Epithelial cell of esophagus (primary cell): ENCODE measurements around the gene CEP41.
"Not testable (repeated sequence)": the region's sequence is repeated elsewhere in the genome, so short reads cannot be mapped to it uniquely, and the experiment has no call there.

ENCODE experiments used
- DNase-seq: peaks from one replicate; pipeline ENCODE4 v3.0.0; 2010; ENCODE audit warnings: low read depth
- H3K4me3 ChIP-seq: 2 replicates; pipeline ENCODE4 v1.5.1; 2011; ENCODE audit warnings: mild to moderate bottlenecking, low read length, control low read depth
- TF ChIP-seq, protein P1 (sequence below): IDR thresholded peaks from 2 replicates; pipeline ENCODE4 v1.5.1; 2011; ENCODE audit warnings: low read depth, mild to moderate bottlenecking, low read length, control low read depth, inconsistent platforms; ENCODE audit not compliant: insufficient read depth; ENCODE audit errors: missing control alignments

CEP41 gene

GRCh38 chr7:130381468-130382312, 59.1 kb downstream of the CEP41 start:
- TF ChIP-seq, protein P1, sequence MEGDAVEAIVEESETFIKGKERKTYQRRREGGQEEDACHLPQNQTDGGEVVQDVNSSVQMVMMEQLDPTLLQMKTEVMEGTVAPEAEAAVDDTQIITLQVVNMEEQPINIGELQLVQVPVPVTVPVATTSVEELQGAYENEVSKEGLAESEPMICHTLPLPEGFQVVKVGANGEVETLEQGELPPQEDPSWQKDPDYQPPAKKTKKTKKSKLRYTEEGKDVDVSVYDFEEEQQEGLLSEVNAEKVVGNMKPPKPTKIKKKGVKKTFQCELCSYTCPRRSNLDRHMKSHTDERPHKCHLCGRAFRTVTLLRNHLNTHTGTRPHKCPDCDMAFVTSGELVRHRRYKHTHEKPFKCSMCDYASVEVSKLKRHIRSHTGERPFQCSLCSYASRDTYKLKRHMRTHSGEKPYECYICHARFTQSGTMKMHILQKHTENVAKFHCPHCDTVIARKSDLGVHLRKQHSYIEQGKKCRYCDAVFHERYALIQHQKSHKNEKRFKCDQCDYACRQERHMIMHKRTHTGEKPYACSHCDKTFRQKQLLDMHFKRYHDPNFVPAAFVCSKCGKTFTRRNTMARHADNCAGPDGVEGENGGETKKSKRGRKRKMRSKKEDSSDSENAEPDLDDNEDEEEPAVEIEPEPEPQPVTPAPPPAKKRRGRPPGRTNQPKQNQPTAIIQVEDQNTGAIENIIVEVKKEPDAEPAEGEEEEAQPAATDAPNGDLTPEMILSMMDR = no peak
- DNase-seq = no peak

DNA sequence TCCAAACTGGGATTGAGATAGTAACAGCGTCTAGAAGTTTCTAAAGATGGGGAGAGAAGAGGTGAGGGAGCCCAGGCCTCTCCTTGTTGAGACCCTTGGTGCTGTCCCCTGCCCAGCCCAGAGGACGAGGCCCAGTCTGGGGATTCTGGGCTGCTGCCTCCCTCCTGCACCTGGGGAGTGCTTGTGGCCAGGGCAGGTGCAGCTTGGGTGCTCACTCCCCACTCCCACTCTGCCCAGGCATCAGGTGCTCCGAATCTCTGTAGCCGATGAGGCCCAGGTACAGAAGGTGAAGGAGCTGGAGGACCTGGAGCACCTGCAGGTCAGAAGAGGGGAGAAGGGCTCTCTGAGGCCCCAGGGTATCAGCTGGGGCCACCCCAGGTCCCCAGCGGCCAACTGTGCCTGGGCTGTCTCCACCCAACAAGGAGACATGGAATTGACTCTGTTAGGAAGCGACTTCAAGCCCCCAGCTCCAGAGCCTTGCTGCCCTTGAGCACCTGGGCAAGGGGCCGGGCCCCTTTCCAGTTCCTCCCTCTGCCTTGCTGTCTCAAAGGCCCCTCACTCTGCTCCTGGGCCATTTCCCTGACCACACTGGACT, 59.9 kb downstream of the CEP41 start:
- DNase-seq = no peak
- H3K4me3 ChIP-seq = no peak overlapping the region
- TF ChIP-seq, protein P1 = no peak

More at GRCh38 chr7:130381468-130382312, 59.1 kb downstream of the CEP41 start:
- H3K4me3 ChIP-seq = no peak overlapping the region

- TF ChIP-seq, protein P1 = no peak
- no peak for DNase-seq
- H3K4me3 ChIP-seq = no peak within 1 kb of the TSS
Measured at GRCh38 chr7:130379921-130380860, 60.6 kb downstream of the CEP41 start, which contains the start of gene CPA1. TSS of gene CPA1 (plus strand) at chr7:130380494. CDS start at chr7:130380521, 27 bp downstream.

GRCh38 chr7:130379532-130379920, 61.3 kb downstream of the CEP41 start:
- TF ChIP-seq, protein P1 = no peak
- no peak overlapping the region for H3K4me3 ChIP-seq
- no peak for DNase-seq

DNA sequence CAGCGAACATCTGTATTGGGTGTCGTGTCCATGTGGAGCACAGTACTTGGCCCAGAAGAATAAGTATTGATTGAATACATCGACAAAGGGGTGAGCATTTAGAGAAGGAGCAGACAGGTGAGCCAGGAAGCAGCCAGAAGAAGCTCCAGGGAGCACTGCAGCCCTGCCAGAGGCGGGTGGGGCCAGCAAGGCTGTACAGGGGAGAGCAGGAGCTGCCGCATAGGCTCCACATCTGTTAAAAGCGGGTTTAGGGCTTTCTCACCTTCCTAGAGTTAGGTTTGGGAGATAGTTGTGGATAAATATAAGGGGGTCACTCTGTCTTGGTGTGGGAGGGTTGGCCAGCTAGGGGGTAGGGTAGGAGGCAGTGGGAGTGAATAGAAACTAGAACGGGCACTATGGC, 61.8 kb downstream of the CEP41 start:
- no peak overlapping the region for H3K4me3 ChIP-seq
- TF ChIP-seq, protein P1 = no peak
- no peak for DNase-seq

- TF ChIP-seq, protein P1 = no peak
- no peak for DNase-seq
- H3K4me3 ChIP-seq = no peak overlapping the region
Measured at GRCh38 chr7:130377178-130377577, 63.6 kb downstream of the CEP41 start.

DNA sequence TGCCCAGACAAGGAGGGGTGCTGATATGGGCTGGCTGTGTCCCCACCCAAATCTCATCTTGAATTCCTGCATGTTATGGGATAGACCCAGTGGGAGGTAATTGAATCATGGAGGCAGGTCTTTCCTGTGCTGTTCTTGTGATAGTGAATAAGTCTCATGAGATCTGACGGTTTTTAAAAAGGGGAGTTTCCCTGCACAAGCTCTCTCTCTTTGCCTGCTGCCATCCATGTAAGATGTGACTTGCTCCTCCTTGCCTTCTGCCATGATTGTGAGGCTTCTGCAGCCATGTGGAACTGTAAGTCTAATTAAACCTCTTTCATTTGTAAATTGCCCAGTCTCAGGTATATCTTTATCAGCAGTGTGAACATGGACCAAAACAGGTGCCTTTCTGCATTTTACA, 64.4 kb downstream of the CEP41 start:
- not testable (repeated sequence) for DNase-seq, H3K4me3 ChIP-seq
